CD4-positive, alpha-beta T cell treated with Interleukin-15 for 4 hours (primary cell): Measurements from ENCODE around the gene SLC35B4.
"Not testable (repeated sequence)": the region's sequence is repeated elsewhere in the genome, so short reads cannot be mapped to it uniquely, and the experiment has no call there.

Experiments used
- DNase-seq: peaks from one replicate; pipeline ENCODE4 v3.0.0-alpha.2; 2020; ENCODE audit warnings: low spot score

SLC35B4 gene

DNA sequence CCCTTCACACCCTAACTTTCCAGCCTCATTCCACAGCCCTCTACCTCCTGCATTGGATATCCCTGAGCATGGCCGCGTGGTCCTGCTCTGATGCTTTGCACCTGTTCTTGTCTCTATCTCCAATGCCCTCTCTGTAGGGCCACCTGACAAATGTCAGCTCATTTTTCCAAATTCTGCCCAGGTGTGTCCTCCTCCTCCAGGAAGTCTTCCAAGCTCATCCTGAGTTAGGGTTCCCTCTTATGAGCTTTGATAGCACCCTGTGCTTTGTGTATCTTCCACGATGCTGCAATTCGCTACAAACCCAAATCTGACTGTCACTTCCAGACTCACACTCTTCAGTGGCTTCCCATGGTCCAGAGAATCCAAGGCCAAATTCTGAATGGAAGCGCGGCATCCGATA lies 14.7 kb upstream of the SLC35B4 start:
- no peak for DNase-seq

- no peak for DNase-seq
These were observed 14.2 kb upstream of the SLC35B4 start for GRCh38 chr7:134330974-134331373.

GRCh38 chr7:134329614-134330346 lies 13.1 kb upstream of the SLC35B4 start:
- DNase-seq, result no peak

GRCh38 chr7:134328900-134329299 lies 12.2 kb upstream of the SLC35B4 start:
- no peak for DNase-seq

- peak; percentile 45 for DNase-seq
These were observed 11.2 kb upstream of the SLC35B4 start for GRCh38 chr7:134327896-134328295.

DNA sequence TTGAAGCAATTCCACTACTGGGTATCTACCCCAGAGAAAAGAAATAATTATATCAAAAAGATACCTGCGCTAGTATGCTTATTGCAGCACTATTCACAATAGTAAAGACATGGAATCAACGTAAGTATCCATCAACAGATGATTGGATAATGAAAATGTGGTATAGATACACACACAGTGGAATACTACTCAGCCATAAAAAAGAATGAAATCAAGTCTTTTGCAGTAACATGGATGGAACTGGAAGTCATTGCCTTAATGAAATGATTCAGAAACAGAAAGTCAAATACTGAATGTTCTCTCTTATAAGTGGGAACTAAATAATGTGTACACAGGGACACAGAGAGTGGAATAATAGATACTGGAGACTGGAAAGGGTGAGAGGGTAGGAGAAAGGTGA lies 7.4 kb upstream of the SLC35B4 start:
- no peak for DNase-seq

GRCh38 chr7:134320201-134320600 lies 3.5 kb upstream of the SLC35B4 start:
- no peak for DNase-seq

DNA sequence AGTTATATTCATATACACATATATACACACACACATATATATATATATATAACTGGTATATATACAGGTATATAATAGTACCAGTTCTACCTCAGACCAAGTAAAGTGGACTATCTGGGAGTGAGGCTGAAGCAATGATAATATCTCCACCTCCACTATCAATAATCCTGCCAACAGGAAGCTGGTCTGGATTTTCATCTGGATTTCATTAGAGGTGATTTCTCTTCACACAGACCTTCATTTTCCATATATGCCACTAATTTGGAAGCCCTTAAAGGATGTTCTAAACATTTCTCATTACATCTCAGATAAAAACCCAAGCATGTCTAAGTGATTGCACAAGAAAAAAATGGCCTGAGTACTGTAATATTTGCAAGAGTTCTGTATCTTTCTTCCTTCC lies 1.7 kb upstream of the SLC35B4 start:
- DNase-seq, result no peak

DNA sequence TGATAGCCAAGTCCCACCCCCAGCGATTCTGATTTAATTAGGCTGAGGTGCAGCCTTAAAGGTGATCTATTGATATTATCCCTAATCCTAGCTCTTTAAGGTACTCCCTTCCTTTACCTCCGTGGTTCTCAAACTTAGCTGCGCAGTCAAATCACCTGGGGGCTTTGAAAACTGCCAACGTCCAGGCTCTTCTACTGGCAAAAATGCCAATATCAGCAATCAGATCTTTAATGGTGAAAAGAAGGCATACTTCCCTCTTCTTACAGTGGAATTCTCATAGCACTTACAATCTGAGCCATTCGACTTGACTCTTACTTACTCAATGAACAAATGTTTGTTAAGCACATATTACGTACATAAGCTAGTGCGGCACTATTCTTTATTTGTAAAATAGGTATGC lies 704 bp upstream of the SLC35B4 start:
- DNase-seq, result no peak

GRCh38 chr7:134315679-134316538 lies 821 bp downstream of the SLC35B4 start:
- DNase-seq, result no peak

DNA sequence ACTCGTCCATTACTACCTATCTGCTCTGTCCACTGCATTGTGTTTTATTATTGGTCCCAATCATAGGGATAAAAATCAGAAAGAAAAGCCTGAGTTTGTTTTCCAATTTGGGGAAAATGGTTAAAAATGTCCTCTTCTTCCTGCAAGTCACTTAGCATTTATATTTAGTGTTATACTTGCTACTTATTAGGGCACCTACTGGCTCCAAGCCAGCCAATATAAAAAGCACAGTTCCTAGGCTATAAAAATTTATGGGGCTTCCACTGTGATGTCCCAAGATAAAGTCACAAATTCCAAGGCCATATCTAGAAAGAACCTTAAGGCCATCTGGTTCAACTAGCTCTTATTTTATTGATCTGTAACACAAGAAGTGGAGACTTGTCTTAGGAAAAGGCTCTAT lies 3.2 kb downstream of the SLC35B4 start:
- no peak for DNase-seq

DNA sequence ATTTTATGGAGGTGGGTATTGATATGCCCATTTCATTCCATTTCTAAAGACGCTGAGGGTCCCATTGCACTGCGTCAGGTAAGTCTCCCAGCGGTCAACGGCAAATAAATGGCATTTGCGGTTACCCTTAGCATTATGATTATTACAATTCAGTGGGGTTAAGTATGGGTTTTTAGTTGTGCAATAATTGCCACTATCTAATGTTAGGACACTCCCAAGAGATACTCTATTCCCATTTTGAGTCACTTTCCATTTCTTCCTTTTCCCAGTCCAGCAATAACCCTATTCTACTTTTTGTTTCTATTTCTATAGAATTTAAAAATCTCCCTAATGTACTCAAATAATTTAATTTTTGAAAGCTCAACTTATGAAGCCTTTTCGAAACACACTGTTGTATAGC lies 4.0 kb downstream of the SLC35B4 start:
- no peak for DNase-seq

GRCh38 chr7:134311807-134312206 lies 4.9 kb downstream of the SLC35B4 start:
- no peak for DNase-seq

GRCh38 chr7:134308548-134308947 lies 8.2 kb downstream of the SLC35B4 start:
- no peak for DNase-seq

- no peak for DNase-seq
These were observed 9.4 kb downstream of the SLC35B4 start for GRCh38 chr7:134307320-134307719.

DNA sequence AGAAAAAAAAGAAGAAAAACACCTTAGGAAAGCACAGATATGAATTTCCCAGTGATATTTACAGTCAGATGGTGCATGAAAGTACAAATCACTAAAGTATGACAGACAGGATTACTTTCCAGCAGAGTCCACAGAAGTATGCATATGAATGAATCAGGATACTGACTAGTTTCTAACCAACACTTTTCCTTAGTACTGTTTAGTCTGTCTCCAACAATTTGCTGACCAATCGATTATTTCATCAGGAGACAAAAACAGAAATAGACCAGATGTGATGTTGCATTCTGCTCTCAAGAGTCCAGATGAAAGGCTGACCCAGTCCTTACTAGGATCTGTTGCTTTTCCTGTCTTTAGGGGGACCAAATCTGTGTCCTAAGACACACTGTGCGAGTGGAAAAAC lies 14.6 kb downstream of the SLC35B4 start:
- DNase-seq, result no peak

DNA sequence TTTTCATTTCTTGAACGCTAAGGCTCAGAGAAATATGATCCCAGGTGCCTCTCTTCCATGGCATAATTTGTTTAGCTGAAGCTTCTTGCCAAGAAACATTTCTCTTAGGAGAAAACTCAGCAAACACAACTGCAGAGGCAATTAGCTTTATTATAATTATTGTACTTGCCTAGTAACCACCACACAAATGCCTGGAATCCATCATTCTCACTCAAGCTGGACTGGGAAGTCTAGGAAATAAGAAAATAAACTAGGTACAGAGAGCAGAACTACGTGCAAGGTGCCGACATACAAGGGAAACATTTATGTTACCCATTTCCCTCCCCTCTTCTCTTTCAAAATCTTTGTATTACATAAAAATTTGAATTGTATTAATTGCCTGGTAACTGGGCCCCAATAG lies 15.1 kb downstream of the SLC35B4 start:
- no peak for DNase-seq

DNA sequence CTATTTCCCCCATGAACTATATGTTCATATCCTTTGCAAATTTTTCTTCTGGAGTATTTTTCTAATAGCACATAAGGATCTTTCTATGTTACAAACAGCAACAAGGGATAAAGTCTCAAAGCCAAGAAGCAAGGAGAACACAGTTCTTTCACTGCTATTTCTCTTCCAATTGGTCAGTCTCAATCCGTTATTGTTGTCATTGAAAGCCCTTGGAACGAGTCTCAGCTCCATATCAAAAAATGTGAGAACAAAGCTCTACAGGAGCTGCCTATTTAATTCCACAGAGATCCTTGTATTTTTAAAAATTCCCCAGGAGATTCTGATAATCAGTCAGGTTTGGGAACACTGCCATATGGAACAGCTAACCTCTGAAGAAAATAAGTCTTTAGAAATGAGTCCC lies 15.7 kb downstream of the SLC35B4 start:
- DNase-seq, result no peak

DNA sequence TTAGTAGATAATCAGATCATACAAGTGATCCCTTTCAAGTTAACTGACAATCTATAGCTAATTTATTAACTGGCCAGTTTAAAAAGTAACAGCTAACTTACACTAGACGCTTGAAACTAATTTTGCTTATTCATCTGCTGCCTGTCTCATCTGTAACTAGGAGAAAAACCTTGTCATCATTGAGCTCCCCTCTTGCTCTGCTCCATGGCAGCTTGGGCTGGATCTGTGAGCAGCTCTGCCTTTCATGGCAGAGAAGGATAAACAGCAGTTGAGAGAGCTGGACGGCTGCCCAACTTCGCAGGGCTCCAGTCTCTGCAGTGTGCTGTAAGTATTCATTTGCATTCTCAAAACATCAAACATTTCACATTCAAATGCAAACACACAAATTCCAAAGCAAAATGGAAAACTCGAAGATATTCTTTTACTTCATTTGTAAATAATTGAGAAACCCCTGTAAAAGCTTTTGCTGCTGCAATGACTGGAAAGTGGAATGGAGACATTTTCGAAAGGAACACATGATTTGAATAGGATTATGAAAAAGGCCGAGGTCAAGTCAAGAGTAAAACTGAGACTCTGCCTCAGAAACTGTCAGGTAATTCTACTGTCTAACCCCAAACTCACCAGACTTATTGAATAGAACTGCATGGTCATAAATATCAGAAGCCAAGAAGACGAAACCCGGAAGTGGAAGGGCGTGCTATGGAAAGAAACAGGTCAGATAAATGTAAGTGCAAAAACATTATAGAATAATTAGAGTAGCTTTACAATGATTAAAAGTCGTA lies 17.6 kb downstream of the SLC35B4 start:
- DNase-seq, result no peak

- DNase-seq, result no peak
These were observed 19.2 kb downstream of the SLC35B4 start for GRCh38 chr7:134297489-134297888.

GRCh38 chr7:134295982-134296381 lies 20.7 kb downstream of the SLC35B4 start:
- DNase-seq, result not testable (repeated sequence)

GRCh38 chr7:134293002-134293740 lies 23.6 kb downstream of the SLC35B4 start:
- DNase-seq, result no peak
